HG03354 (cell line): Measurements from ENCODE around the gene BTNL8.

Experiments used
- ATAC-seq: cut with Tn5 transposase; IDR thresholded peaks from one replicate; pipeline ENCODE4 v1.9.1; 2021; ENCODE audit warnings: mild to moderate bottlenecking; ENCODE audit not compliant: unreplicated experiment, poor library complexity, severe bottlenecking

Gene BTNL8, protein sequence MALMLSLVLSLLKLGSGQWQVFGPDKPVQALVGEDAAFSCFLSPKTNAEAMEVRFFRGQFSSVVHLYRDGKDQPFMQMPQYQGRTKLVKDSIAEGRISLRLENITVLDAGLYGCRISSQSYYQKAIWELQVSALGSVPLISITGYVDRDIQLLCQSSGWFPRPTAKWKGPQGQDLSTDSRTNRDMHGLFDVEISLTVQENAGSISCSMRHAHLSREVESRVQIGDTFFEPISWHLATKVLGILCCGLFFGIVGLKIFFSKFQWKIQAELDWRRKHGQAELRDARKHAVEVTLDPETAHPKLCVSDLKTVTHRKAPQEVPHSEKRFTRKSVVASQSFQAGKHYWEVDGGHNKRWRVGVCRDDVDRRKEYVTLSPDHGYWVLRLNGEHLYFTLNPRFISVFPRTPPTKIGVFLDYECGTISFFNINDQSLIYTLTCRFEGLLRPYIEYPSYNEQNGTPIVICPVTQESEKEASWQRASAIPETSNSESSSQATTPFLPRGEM

DNA sequence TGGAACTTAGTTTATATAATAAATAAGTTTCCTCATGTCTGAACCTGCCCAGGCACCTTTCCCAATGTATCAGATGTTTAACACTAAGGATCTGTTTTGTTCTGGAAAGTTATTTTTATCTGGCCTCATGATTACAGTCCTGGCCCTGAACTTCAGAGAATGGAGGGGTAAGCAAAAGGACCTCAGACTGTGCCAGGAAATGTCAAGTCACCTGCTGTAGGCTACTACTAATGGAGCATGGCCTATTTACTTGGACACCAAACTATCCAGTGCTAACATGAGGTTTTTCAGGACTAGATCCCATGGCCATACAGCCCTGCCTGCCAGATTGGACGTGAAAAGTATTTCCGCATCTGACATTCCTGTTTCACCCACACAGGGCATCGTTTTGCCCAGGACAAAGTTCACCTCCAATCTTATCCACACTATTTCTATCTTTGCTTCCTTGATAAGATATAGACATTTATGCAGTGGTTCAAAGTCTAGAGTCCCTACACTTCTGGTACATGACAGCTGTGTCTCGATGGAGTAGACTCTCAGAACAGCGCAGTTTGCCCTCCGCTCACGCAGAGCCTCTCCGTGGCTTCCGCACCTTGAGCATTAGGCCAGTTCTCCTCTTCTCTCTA is at the start of gene BTNL8:
TSS of gene BTNL8 (plus strand) at position 539 of the 626 bp plus-strand sequence. CDS start 152 bp downstream, outside the sequence.
- no peak for ATAC-seq

DNA sequence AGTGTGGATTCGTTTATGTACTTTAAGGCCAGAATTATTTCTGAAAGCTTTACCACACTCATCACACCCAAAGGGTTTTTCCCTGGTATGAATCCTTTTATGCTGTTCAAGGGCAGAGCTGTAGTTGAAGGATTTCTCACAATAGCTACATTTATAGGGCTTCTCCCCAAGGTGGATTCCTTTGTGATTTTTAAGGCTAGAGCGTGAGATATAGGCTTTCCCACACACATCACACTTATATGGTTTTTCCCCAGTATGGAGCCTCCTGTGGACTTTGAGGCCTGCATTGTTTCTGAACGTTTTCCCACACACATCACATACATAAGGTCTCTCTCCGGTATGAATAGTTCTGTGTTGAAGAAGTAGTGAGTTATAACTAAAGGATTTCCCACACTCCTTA is 49.1 kb upstream of the BTNL8 start:
- ATAC-seq = no peak

DNA sequence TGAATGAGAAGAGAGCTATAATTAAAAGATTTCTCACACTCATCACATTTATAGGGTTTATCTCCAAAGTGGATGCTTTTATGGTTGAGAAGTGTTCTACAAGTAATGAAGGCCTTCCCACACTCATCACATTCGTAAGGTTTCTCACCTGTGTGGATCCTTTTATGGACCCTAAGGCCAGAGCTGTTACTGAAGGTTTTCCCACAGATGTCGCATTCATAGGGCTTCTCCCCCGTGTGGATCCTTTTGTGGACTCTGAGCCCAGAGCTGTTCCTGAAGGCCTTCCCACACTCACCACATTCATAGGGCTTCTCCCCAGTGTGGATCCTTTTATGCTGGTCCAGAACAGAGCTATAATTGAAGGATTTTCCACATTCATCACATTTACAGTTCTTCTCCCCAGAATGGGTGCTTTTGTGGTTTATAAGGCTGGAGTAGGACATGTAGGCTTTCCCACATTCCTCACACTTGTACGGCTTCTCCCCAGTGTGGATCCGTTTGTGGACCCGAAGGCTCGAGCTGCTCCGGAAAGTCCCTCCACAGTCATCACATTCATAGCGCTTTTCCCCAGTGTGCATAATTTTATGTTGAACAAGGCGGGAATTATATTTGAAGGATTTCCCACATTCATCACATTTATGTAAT is 48.4 kb upstream of the BTNL8 start:
- ATAC-seq = no peak

DNA sequence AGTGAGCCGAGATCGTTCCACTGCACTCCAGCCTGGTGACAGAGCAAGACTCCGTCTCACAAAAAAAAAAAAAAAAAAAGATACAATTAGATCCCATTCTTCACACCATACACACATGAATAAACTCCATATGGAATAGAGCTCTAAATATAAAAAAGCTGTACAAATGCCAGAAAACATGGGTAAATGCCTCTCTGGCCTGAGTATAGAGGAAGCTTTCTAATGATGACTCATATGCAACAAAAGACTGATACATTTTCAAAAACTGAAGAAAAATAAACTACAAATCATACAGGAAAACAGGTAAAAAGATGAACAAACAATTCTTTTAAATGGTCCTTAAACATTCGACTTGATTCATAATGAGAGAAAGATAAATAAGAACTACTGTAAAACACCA is 46.5 kb upstream of the BTNL8 start:
- no peak for ATAC-seq

DNA sequence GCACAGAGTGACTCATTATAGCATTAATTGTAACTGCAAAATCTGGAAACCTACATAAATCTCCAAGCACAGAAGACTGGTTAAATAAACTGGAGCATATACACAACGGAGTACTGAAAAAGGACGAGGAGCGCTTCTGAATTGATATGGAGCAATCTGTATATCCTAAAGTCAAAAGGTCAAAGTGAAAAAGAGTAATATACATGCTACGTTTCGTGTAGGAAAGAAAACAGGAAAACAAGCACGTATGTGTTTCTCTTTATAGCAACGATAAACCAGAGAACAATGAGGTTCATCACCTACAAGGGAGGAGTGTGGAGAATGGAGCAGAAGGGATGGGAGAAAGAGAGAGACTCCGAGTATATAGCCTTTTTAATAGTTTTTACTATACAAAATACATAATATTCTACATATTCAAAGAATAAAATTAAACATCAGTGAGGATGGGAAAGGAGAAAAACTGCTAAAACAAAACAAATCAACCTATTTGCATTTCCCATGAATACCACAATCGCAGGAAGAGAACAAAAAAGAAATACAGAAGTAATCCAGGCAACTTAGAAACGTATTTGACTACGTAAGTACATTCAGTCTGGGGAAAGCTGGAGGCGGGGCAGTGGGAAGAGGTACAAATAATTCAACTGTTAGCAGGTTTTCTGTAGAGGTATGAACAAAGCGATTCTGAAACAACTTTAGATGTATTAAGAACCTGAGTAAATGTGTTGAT is 45.7 kb upstream of the BTNL8 start:
- ATAC-seq = no peak

DNA sequence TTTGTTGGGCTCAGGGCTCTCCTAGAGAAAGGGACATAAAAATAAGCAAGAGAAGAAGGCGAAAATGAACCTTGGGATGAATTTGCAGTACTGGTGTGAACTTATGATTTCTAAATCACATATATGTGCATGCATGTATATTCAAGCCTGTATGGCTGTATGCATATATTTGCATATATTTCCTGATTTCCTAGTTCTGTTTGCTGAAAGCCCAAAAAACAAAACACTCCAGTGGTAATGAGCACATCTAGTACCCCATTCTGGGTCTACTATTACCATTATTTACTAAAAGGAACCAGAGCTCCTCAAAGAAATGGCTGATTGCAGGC is 45.1 kb upstream of the BTNL8 start:
- no peak for ATAC-seq

DNA sequence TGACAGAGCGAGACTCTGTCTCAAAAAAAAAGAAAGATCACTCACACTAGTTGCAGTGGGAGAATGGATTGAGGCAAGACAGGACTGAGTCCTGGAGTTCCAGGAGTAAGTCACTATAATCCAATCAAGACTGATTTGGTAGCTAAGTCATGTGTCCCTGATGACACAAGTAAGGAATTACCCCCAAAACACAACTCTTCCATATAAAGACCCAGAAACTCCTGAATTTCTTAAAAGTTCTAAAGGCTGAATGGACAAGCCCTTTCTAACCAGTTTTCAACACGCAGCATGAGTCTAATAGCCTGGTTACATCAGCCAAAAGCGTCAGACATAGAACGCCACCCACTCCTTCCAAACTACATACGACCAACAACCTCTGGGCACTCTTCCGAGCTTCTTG is 40.4 kb upstream of the BTNL8 start:
- no peak for ATAC-seq

DNA sequence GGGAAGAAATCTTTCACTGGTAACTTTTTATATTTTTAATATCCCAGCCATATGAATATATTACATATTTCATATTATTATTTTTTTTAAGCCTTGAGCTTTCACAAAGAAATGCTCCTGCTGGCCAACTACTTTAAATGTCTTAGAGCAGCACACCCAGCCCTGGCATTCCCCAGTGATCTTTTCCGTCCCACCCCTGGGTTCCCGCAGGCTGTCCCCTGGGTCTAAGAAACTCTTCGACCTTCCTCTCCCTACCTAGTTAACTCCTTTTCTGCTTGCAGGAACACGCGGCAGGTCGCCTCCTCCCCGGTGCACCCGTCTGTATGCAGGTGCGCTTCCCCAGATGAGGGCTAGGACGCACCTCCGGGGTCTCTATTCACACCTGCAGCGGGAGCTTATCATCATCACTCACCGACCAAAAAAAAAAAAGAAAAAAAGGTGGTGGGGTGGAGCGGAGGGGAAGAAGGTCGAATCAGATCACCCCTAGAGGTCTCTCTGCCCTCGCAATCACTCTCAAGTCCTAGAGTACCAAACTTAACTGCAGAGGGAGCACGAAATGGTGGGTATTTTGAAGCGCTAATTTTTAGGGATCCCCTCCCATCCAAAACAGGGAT is 38.6 kb upstream of the BTNL8 start:
- peak; percentile 58 for ATAC-seq

DNA sequence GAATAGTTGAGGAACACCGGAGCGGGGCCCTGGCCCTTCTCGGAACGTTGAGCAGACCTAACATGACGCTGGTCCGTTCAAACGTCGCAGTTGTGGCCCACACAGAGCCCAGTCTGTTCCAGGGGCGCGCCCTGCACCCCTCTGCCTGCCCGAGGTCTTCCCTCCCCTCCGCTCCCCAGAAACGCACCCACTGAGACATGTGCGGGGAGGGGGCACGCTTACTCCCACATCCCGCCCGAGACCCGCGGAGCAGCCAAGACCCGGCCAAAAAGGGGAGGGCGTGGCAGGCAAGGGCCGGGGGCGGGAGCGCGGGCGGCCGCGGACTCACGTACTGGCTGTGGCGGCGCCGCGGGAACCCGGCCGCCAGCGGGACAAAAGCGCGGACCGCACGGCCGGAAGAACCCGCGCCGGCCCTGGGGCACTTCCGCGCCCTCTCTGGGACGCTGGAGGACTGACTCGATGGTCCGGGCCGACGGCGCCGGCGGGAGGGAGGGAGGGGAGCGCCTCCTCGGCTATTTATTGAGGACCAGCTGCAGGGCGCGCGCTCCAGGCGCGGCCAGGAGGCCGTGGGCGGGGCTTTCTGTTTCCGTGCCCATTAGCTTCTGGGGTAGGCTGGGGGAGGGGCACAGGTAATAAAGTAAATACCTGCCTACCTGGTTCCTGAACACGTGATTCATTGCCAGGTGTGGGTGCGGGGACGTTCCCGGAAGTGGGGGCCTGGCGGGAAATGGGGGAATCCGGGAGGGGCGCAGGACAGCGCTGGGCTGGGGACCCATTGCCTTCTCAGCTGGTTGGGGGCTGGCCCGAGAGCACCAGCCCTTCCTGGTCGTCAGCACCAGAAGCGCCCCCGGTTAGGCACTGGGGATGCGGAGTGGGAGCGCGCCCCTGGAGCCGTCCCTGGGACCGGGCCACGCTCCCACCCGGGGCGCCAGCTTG is 37.8 kb upstream of the BTNL8 start, which contains the start of gene ZFP62:
TSS of gene ZFP62 (minus strand) at position 390 of the 936 bp plus-strand sequence. CDS start at position 333, 57 bp downstream.
- peak; percentile 88 for ATAC-seq

DNA sequence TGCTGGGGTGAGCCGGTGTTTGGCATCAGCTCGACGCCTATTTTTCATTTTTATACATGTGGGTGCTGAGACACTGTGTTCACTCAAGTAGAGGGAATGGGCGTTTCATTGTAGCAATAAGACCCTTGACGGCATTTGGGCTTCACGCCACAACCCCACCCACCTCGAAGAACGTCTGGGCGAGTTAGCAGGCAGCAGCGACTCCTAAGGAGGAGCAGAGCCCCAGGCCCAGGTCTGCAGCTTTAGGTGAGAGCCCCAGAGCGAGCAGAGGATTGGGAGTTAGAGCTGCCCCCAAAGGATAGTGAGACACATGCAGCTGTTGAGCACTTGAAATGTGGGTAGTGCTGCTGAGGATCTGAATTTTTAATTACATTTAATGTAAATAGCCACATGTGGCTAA is 36.3 kb upstream of the BTNL8 start:
- ATAC-seq = no peak

DNA sequence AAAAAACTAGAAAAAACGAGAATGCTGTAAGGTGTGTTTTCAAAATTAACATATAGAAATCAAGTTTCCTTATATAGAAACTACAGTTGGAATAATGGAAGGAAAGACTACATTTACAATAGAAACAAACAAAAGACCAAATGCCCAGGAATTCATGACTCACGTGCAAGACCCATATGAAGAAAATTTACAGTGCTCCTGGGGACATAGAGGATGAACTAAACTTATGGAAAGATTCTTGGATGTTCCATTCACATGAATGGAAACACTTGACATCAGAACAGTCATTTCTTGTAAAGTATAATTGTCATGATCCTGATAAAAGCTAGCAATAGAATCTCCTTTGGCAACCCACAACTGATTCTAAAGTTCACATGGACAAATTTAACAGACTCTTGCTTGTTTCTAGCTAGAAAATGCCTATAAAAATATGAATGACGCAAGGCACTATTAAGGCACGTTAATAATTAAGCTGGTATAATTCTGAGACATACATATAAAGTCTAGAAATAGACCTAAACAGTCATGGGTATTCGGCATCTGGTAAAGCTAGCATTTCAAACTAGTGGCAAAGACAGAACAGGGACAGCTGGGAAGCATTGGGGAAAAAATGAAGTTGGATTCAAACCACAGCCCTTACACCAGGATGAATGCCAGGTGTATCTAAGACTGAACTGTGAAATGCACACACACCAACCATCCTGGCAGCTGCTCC is 32.8 kb upstream of the BTNL8 start:
- ATAC-seq = no peak

DNA sequence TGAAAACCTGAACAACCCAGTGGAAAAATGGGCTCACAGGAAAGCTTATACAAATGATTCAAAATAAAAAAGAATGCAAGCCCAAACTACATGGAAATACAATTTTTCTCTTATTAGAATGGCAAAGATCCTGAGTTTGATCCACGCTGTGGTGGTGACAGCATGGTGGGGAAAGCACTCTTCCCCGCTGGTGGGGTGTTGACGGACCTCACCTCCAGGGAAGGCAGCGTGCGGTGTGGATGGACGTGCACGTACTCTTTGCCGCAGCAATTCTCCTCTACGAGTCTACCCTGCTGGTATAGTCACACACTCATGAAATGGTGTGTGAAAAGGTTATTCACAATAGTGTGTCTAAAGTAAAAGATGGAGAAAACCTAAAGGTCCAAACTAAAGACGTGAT is 32.0 kb upstream of the BTNL8 start:
- ATAC-seq = no peak

DNA sequence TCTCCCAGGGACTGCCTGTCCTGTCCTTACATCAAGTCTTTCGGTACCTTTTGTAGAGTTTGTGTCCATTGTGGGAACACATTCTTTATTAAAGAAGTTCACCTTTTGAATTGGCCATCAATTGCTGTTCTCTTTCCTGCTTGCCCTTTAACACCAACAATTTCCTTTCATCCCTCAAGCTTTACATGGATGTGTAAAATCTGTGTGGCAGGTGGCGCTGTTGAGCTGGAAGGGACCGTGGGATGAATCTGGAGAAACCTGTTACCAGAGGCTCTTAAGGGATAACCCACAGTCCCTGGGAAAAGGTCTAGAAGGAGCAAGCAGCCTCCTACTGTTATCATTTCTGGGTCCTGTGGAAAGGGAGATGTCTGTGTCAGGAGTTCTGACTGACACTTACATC is 30.0 kb upstream of the BTNL8 start:
- ATAC-seq = peak; percentile 59

DNA sequence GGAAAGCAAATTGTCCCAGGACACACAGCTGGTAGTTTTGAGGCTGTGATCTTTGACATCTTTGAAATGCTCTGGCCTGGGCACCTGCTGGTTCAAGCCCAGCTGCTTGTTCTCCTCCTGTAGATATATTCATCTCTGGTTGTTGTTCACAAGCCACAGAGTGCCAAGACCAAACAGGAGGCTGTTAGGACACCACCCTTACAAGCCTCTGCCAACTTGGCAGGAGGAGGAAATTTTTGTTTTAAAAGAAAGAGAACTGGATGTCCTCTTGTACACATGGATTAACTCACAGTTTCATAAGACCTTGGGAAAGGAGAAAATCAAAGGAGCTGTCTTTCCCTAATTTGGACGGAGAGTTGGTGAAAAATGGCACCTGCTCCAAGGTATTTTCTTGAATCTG is 29.4 kb upstream of the BTNL8 start:
- no peak for ATAC-seq

DNA sequence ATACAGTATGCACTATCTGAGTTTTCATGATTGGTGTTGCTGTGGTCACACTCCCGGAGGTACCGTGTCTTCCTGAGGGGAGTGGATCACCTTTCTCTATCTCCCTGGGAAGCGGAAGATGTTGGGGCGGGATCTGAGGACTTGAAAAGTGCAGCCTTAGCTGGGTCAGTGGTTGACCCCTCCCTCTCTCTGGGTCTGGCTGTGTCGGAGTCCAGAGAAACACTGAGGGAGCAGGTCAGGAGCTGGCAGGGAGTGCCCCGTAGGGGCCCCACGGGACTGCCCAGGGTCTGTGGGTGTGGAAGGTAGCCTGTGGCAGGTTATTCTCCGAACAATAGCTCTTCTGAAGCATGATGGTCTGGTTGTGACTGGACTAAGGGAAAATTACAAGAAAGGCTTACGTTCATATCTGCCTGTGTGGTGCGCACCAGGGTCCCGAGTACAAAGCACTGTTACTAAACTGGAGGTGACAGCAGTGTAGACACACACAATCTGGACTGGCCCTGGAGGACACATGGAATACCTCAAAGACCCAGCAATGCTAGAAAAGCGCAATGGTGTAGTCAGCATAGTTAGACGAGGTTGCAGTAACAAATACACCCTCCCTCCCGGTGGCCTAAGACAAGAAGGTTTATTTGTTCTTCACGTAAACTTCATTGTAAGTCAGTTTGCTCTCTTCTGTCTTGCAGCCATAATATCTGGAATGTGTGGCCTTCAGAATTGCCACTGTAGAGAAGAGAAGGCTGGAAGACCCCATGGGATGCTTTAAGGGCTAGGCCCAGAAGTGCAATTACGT is 28.5 kb upstream of the BTNL8 start:
- no peak for ATAC-seq

DNA sequence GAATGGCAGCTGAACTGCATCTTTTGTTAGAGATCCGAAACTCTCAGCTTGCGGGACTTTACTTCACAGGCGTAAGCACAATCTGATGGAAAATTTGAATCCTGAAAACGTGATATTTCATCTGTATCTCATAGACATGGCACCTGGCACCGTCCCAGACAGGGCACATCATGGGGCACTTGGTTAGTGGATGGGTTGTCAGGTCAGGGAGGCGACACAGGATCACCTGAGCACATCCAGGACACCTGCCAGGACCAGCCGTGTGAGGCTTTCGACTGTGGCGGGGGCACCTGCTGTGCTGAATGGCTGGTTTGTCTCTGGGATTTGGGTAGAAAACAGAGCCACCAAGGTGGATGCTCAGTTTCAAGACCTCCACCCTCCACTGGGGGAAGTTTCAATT is 26.5 kb upstream of the BTNL8 start:
- no peak for ATAC-seq
